K562 (cell line): ENCODE measurements around the gene KCNQ2. TPM values are rescaled to one million over a fixed set of nuclear protein-coding genes. Genes with fewer than 3 reads are reported as not detected.

Experiments used
- ATF2 ChIP-seq: sonication (generic); formaldehyde crosslinking; IDR thresholded peaks from 2 replicates; pipeline ENCODE4 v1.8.1; 2022; ENCODE audit warnings: missing genetic modification reagents
- MED1 ChIP-seq: sonication (generic); formaldehyde crosslinking; IDR thresholded peaks from 2 replicates; pipeline ENCODE4 v1.8.1; 2023; ENCODE audit warnings: missing genetic modification reagents, borderline replicate concordance
- MEIS2 ChIP-seq: fragments of 450-650 bp; IDR thresholded peaks from 2 replicates; pipeline ENCODE4 v1.6.1; 2014; ENCODE audit warnings: mild to moderate bottlenecking; ENCODE audit not compliant: partially characterized antibody
- POLR2G ChIP-seq: fragments of 200-400 bp; formaldehyde crosslinking; IDR thresholded peaks from 2 replicates; pipeline ENCODE4 v1.6.1; 2017; ENCODE audit warnings: low read depth, mild to moderate bottlenecking, antibody characterized with exemption, low read length, moderate library complexity
- STAT6 ChIP-seq: sonication (generic); formaldehyde crosslinking; IDR thresholded peaks from 2 replicates; pipeline ENCODE4 v1.8.1; 2023; ENCODE audit warnings: mild to moderate bottlenecking, missing genetic modification reagents
- TAF15 ChIP-seq: fragments of 200-400 bp; formaldehyde crosslinking; IDR thresholded peaks from 2 replicates; pipeline ENCODE4 v1.6.1; 2017; ENCODE audit warnings: mild to moderate bottlenecking, low read depth, low read length, moderate library complexity
- TSC22D4 ChIP-seq: fragments of 450-650 bp; IDR thresholded peaks from 2 replicates; pipeline ENCODE4 v1.6.1; 2016; ENCODE audit warnings: missing genetic modification characterization, missing biosample characterization, control low read depth
- XRCC5 ChIP-seq: fragments of 200-400 bp; formaldehyde crosslinking; IDR thresholded peaks from 2 replicates; pipeline ENCODE4 v1.6.1; 2017; ENCODE audit warnings: low read depth, mild to moderate bottlenecking, low read length
- ZNF707 ChIP-seq: fragments of 250-450 bp; sonication (Bioruptor Pico); conservative IDR thresholded peaks from 2 replicates; pipeline ENCODE4 v1.8.0; 2022; ENCODE audit warnings: inconsistent platforms, mild to moderate bottlenecking, moderate library complexity
- ZNF766 ChIP-seq: fragments of 200-800 bp; sonication (Bioruptor generic); conservative IDR thresholded peaks from 2 replicates; pipeline ENCODE4 v1.6.1; 2016; ENCODE audit warnings: missing genetic modification characterization, missing compliant biosample characterization
- polyA plus RNA-seq, 8 experiments: library from polyadenylated mRNA; depleted of rRNA in 4 of 8; stranded (reverse) in 5 of 8; unstranded in 3 of 8; fragments of >200 nt; fragmentation: Nextera tagmentation in 2 of 8; fragmentation: Illumina TruSeq in 1 of 8; extraction: Ambion mirVana in 2 of 8; extraction: Trizol in 1 of 8; gene quantifications; 2 replicates each; pipeline versions ENCODE4 v1.2.1 to v1.2.3, GENCODE V29; 2011 to 2014; ENCODE audit warnings: inconsistent platforms in 1 of 8, missing spikeins in 1 of 8
- total RNA-seq, 7 experiments: library from RNA; depleted of rRNA in 6 of 7; stranded (reverse); fragments of >200 nt in 6 of 7; fragmentation: Illumina TruSeq in 2 of 7; extraction: Trizol in 2 of 7; gene quantifications; 2 replicates each; pipeline versions ENCODE4 v1.2.1 to v1.2.3, GENCODE V29; 2011 to 2021; ENCODE audit warnings: low replicate concordance in 1 of 7
- TF ChIP-seq, protein P1 (sequence below): fragments of 250-450 bp; sonication (Bioruptor Pico); IDR thresholded peaks from 2 replicates; pipeline ENCODE4 v1.8.0; 2021; ENCODE audit warnings: borderline replicate concordance, mild to moderate bottlenecking, moderate library complexity; ENCODE audit not compliant: poor library complexity, severe bottlenecking

Gene KCNQ2
- total and polyA plus RNA-seq, 9 of the 15 experiments (the other 6 are each of a cell fraction or from before 2014, with no cell fraction given) = 0.13 to 0.16 TPM; not detected in 7

DNA sequence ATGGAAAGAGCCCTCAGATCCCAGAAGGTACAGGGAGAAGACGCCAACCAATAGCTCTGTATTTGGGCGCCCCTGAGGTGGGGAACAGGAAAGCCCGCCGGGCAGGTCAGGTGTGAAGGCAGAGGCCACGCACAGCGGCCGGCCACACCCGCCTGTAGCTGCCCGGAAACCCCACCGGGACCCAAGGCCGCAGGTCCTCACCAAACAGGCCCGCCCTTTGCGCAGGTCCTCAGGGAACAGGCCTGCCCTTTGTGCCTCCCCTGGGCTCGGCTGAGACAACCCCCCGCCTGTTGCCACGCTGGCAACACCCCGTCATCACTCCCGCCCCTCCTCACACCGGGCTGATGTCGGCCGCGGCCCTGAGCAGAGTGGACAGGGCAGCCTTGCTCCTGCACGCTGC, 66.4 kb downstream of the KCNQ2 start (continued):
- TF ChIP-seq MEIS2 (no peak), TSC22D4 (tag) (no peak), ZNF707 (no peak), STAT6 (CRISPR knock-in tag) (no peak), ATF2 (no peak), XRCC5 (no peak), MED1 (CRISPR knock-in tag) (no peak), ZNF766 (no peak), TAF15 (no peak), POLR2G (no peak)
- TF ChIP-seq, protein P1, sequence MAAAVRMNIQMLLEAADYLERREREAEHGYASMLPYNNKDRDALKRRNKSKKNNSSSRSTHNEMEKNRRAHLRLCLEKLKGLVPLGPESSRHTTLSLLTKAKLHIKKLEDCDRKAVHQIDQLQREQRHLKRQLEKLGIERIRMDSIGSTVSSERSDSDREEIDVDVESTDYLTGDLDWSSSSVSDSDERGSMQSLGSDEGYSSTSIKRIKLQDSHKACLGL (CRISPR knock-in tag) = no peak
